Body of pancreas (tissue), 4 donors: ENCODE data around the gene PLK1. TPM values are rescaled to one million over a fixed set of nuclear protein-coding genes. Genes with fewer than 3 reads are reported as not detected.

Experiments used
- ATAC-seq: fragments of 150-250 bp; one replicate; pipeline ENCODE4 v1.9.1; 2016
- DNase-seq, 4 donors: peaks; one replicate each; pipeline ENCODE4 v3.0.0-alpha.2; 2019
- H3K27ac ChIP-seq, 4 donors: fragments of 200-600 bp; sonication (generic); 1 replicate in 3 of 4; 2 replicates in 1 of 4; pipeline versions ENCODE4 v1.5.1 to v1.6.1; 2016 to 2019; ENCODE audit warnings: mild to moderate bottlenecking in 1 of 4, mixed read lengths in 1 of 4, moderate library complexity in 1 of 4
- H3K27me3 ChIP-seq, 2 donors: fragments of 200-600 bp; sonication (generic); one replicate each; pipeline ENCODE4 v1.6.0; 2016; ENCODE audit warnings: mild to moderate bottlenecking in 1 of 2
- H3K36me3 ChIP-seq, 2 donors: fragments of 200-600 bp; sonication (generic); replicated peaks in 1 of 2; 2 replicates each; pipeline ENCODE4 v1.5.1; 2016; ENCODE audit warnings: low read depth in 2 of 2; ENCODE audit not compliant: insufficient read depth in 1 of 2
- H3K4me1 ChIP-seq: fragments of 200-600 bp; sonication (generic); one replicate; pipeline ENCODE4 v1.6.0; 2016
- H3K4me3 ChIP-seq, 2 donors: fragments of 200-600 bp; sonication (generic); 1 replicate in 1 of 2; 2 replicates in 1 of 2; pipeline ENCODE4 v1.5.1; 2016 to 2019
- H3K9me3 ChIP-seq, 3 donors: fragments of 200-600 bp; sonication (generic); 1 replicate in 2 of 3; 2 replicates in 1 of 3; pipeline ENCODE4 v1.5.1; 2016
- POLR2A ChIP-seq, 3 donors: fragments of 450-650 bp; IDR thresholded peaks; one replicate each; pipeline ENCODE4 v1.6.1; 2016; ENCODE audit warnings: antibody characterized with exemption in 3 of 3, mild to moderate bottlenecking in 2 of 3
- WGBS, 2 donors: methylation state at CpG; one replicate each; pipeline ENCODE4 v1.1.5; 2017; 5-methylcytosine and 5-hydroxymethylcytosine counted together
- intact Hi-C: fragments of 100-400 bp; cut with DNase I; formaldehyde crosslinking; loops from one replicate; pipeline ENCODE4 v1.15.1; 2023
- total RNA-seq, 2 donors: library from RNA; depleted of rRNA; stranded (reverse); fragments of >200 nt; gene quantifications; one replicate each; pipeline ENCODE4 v1.1.0, GENCODE V29; 2016
- TF ChIP-seq, protein P1 (sequence below), 7 experiments: fragments of 450-650 bp in 4 of 7; fragments of 200-600 bp in 3 of 7; sonication (generic) in 3 of 7; IDR thresholded peaks; one replicate each; pipeline ENCODE4 v1.5.1; 2016 to 2019; ENCODE audit warnings: antibody characterized with exemption in 7 of 7

Gene PLK1
- total RNA-seq, 2 donors from 2014 or later: 0.52 to 2.3 TPM

DNA sequence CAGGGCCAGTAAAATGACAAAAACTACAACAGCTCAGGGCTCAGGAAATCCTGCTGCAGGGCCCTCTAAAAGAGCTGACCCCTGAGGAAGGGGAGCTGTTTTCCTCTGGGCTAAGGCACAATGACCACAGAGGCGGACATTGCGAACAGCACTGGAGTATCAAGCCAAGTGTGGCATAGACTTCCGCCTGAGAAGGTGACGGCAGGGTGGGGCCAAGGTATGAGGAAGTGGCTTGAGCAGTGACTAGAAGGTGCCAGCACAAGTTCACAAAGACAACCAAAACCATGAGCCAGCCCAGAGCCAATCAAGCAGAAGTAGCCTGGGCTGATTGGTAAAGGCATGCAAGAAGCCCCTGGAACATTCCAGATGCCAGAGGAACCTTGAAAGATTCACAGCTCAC, 20.4 kb downstream of the PLK1 start:
- H3K36me3 ChIP-seq: no peaks in the 10 kb centered on the region
- H3K4me1 ChIP-seq: no peaks in the 10 kb centered on the region
- 78 to 80% methylated on average over 4 of the region's 4 CpGs for WGBS, 2 donors
- intact Hi-C loops: no loop called here
- TF ChIP-seq POLR2A (IDR thresholded peaks at IDR 0.05): no peak
- TF ChIP-seq, protein P1, sequence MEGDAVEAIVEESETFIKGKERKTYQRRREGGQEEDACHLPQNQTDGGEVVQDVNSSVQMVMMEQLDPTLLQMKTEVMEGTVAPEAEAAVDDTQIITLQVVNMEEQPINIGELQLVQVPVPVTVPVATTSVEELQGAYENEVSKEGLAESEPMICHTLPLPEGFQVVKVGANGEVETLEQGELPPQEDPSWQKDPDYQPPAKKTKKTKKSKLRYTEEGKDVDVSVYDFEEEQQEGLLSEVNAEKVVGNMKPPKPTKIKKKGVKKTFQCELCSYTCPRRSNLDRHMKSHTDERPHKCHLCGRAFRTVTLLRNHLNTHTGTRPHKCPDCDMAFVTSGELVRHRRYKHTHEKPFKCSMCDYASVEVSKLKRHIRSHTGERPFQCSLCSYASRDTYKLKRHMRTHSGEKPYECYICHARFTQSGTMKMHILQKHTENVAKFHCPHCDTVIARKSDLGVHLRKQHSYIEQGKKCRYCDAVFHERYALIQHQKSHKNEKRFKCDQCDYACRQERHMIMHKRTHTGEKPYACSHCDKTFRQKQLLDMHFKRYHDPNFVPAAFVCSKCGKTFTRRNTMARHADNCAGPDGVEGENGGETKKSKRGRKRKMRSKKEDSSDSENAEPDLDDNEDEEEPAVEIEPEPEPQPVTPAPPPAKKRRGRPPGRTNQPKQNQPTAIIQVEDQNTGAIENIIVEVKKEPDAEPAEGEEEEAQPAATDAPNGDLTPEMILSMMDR (IDR thresholded peaks at IDR 0.05): no peak
- DNase-seq: no peak
- peaks cover 0 to 9% (median 0%) of the 10 kb centered on the region in 3 donors for H3K9me3 ChIP-seq
- no peak overlapping the region for H3K27ac ChIP-seq
- no peak for ATAC-seq
- no peaks in the 10 kb centered on the region for H3K27me3 ChIP-seq
- no peak overlapping the region for H3K4me3 ChIP-seq

DNA sequence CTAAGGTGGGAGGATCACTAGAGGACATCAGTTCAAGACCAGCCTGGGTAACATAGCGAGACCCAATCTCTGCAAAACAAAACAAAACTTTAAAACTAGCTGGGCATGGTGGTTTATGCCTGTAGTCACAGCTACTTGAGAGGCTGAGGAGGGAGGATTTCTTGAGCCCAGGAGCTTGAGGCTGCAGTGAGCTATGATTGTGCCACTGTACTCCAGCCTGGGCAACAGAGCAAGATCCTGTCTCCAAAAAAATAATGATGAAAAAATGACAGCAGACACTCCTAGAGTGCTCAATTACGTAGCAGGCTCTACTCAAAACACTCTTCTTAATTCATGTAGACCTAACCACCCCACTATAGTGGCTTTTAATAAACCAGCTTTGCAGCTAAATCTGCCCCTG, 21.4 kb downstream of the PLK1 start:
- H3K36me3 ChIP-seq: no peaks in the 10 kb centered on the region
- no peak overlapping the region for H3K4me3 ChIP-seq
- peaks cover 0 to 9% (median 0%) of the 10 kb centered on the region in 3 donors for H3K9me3 ChIP-seq
- intact Hi-C loops: no loop called here
- H3K4me1 ChIP-seq: no peaks in the 10 kb centered on the region
- no peak for DNase-seq
- H3K27ac ChIP-seq: no peak overlapping the region
- no peaks in the 10 kb centered on the region for H3K27me3 ChIP-seq
- TF ChIP-seq POLR2A (IDR thresholded peaks at IDR 0.05): no peak
- TF ChIP-seq, protein P1 (IDR thresholded peaks at IDR 0.05): no peak
- 62 to 90% methylated on average over 2 of the region's 2 CpGs for WGBS, 2 donors
- ATAC-seq: no peak

DNA sequence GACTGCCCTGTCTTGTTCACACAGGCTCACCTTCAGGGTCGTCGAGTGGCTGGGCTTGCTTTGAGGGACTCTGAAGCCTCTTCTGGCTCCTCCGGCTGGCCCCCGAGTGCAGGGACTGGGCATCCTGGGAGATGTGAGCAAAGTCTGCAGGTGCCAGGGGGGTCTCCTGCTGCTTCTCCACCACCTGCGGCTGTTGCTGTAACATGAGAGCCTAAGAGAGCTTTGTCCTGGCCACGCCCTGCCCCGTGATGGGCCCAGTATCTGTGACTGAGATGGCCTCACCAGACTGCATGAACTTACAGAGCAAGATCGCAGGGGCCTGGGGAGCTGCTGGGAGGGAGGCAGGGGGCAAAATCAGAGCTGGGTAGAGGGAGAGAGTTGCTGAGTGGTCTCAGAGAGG, 21.8 kb downstream of the PLK1 start:
- Histone ChIP-seq H3K27me3 (no peaks in the 10 kb centered on the region), H3K27ac (no peak overlapping the region), H3K9me3 (peaks cover 0 to 9% (median 0%) of the 10 kb centered on the region in 3 donors), H3K36me3 (no peaks in the 10 kb centered on the region), H3K4me1 (no peaks in the 10 kb centered on the region), H3K4me3 (no peak overlapping the region)
- intact Hi-C loops: no loop called here
- TF ChIP-seq, protein P1 (IDR thresholded peaks at IDR 0.05): no peak
- no peak for TF ChIP-seq POLR2A (IDR thresholded peaks at IDR 0.05)
- no peak for ATAC-seq
- WGBS, 2 donors: 31 to 34% methylated on average over 4 to 8 of the region's 8 CpGs
- DNase-seq: no peak

DNA sequence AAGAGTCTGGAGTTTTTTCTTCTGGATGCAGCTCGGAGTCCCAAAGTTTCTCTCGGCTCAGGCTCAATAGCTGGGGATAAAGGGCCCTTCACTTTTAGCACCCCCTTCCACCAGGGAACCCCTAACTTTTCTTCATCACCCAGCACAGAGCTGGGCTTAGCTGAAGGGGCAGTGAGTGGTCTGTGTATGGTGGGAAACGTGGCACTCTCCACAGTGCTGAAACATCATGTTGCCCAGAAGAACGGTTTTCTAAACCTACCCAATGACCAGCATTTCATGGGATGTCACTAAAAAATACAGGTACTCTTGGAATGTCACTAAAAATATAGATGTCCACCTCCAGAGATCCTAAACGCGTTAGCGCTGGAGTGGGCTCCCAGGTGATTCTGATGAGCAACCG, 22.4 kb downstream of the PLK1 start:
- Histone ChIP-seq H3K36me3 (no peaks in the 10 kb centered on the region), H3K27me3 (no peaks in the 10 kb centered on the region), H3K9me3 (peaks cover 0 to 9% (median 0%) of the 10 kb centered on the region in 3 donors), H3K4me3 (no peak overlapping the region), H3K27ac (no peak overlapping the region), H3K4me1 (no peaks in the 10 kb centered on the region)
- WGBS, 2 donors: 51 to 61% methylated on average over 6 to 8 of the region's 8 CpGs
- intact Hi-C loops: no loop called here
- no peak for TF ChIP-seq POLR2A (IDR thresholded peaks at IDR 0.05)
- TF ChIP-seq, protein P1 (IDR thresholded peaks at IDR 0.05): no peak
- DNase-seq (no peak), ATAC-seq (no peak)

DNA sequence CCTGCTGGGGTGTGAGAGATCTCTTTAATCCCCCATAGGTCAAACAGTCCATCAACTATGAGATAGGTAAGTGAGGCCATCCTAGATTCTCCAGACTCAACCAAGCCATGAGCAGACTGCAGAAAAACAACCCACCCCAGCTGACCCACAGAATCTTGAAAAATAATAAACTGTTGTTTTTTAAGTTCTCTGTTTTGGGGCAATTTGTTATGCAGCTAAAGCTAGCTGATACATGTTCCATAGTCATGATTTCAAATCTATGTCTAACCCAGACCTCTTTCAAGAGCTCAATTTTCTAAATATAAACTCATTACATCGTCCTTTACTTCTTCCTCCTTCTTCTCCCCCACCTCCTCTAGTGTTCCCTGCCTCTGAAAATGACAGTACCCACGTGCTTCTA, 24.3 kb downstream of the PLK1 start:
- intact Hi-C loops: no loop called here
- ATAC-seq (no peak), DNase-seq (no peak)
- no peak for TF ChIP-seq POLR2A (IDR thresholded peaks at IDR 0.05)
- TF ChIP-seq, protein P1 (IDR thresholded peaks at IDR 0.05): no peak
- Histone ChIP-seq H3K4me1 (no peaks in the 10 kb centered on the region), H3K27me3 (no peaks in the 10 kb centered on the region), H3K27ac (no peak overlapping the region), H3K4me3 (no peak overlapping the region), H3K36me3 (no peaks in the 10 kb centered on the region), H3K9me3 (peaks cover 0 to 9% (median 0%) of the 10 kb centered on the region in 3 donors)
- WGBS, 2 donors: 54 to 59% methylated on average over 2 of the region's 2 CpGs
